ENCODE results near the gene TSPAN9. TPM values are rescaled to one million over a fixed set of nuclear protein-coding genes. Genes with fewer than 3 reads are reported as not detected.
A peak's percentile ranks its signal among the peaks of the same experiment; 100 is the strongest.

Gene TSPAN9
- total RNA-seq, 1 donor: 13.0 TPM

DNA sequence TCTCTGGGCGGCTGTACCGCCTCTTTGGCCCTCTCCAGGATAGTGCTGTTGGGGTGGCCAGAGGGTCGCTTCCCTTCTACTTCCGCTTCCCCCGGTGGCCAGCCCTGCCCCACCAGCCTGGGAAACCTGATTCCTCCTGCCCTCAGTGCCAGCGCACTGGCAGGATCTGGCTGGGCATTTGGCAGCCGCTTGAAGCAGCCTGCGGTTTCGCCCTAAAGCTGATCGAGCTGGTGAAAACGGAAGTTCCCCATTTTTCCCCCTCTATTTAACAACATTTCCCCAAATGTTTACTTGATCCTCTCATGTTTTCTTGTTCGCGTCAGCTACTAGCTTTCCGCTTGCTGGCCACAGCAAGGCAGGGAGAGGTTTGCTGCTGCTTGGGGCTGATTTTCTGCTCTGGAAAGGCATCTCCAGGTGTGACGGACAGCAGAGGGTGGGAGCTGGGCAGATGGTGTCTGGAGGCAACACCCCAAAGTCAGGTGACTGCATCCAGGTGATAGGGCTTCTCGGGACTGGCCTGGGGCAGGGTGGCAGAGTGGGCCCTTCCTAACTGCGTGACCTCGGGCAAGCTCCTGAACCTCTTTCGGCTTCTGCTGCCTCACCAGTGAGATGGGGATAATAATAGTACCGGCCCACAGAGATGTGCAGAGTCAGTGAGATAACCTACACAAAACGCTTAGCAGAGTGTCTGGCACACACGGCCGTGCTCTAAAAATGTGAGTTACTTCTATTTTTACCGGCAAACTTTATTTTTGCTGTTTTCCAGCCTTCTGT lies 53.1 kb downstream of the TSPAN9 start:
- Histone ChIP-seq H3K36me3 (ENCODE audit: insufficient read depth, low read length) (no peaks in the 10 kb centered on the region), H2AFZ (ENCODE audit: low read length) (no peak overlapping the region), H3K9me3 (ENCODE audit: low read depth, low read length) (peaks cover 2% of the 10 kb centered on the region), H3K4me3 (ENCODE audit: insufficient read depth, low read length) (no peak overlapping the region), H3K4me1 (ENCODE audit: insufficient read depth, low read length) (peaks cover 13% of the 10 kb centered on the region), H3K27ac (ENCODE audit: low read depth, low read length) (no peak overlapping the region), H3K4me2 (ENCODE audit: insufficient read depth, low read length) (no peak overlapping the region), H3K79me2 (ENCODE audit: insufficient read depth, low read length) (no peaks in the 10 kb centered on the region), H4K20me1 (ENCODE audit: insufficient read depth, low read length) (peaks cover 4% of the 10 kb centered on the region), H3K27me3 (ENCODE audit: insufficient read depth, low read length) (no peaks in the 10 kb centered on the region)
- TF ChIP-seq CTCF (IDR thresholded peaks at IDR 0.05; ENCODE audit: extremely low read depth, low read depth, low read length): no peak
- DNase-seq (ENCODE audit: insufficient read length, low spot score, missing footprints): peak; percentile 14

GRCh38 chr12:3131129-3131528 lies 54.0 kb downstream of the TSPAN9 start:
- H3K9me3 ChIP-seq (ENCODE audit: low read depth, low read length): no peaks in the 10 kb centered on the region
- peaks cover 13% of the 10 kb centered on the region for H3K4me1 ChIP-seq (ENCODE audit: insufficient read depth, low read length)
- no peak overlapping the region for H3K4me2 ChIP-seq (ENCODE audit: insufficient read depth, low read length)
- no peaks in the 10 kb centered on the region for H3K36me3 ChIP-seq (ENCODE audit: insufficient read depth, low read length)
- TF ChIP-seq CTCF (IDR thresholded peaks at IDR 0.05; ENCODE audit: extremely low read depth, low read depth, low read length): no peak
- no peaks in the 10 kb centered on the region for H3K27me3 ChIP-seq (ENCODE audit: insufficient read depth, low read length)
- peaks cover 9% of the 10 kb centered on the region for H4K20me1 ChIP-seq (ENCODE audit: insufficient read depth, low read length)
- H3K27ac ChIP-seq (ENCODE audit: low read depth, low read length): no peak overlapping the region
- H2AFZ ChIP-seq (ENCODE audit: low read length): no peak overlapping the region
- H3K4me3 ChIP-seq (ENCODE audit: insufficient read depth, low read length): no peak overlapping the region
- no peak for DNase-seq (ENCODE audit: insufficient read length, low spot score, missing footprints)
- H3K79me2 ChIP-seq (ENCODE audit: insufficient read depth, low read length): no peaks in the 10 kb centered on the region

- no peaks in the 10 kb centered on the region for H3K36me3 ChIP-seq (ENCODE audit: insufficient read depth, low read length)
- TF ChIP-seq CTCF (IDR thresholded peaks at IDR 0.05; ENCODE audit: extremely low read depth, low read depth, low read length): no peak
- DNase-seq (ENCODE audit: insufficient read length, low spot score, missing footprints): peak; percentile 91
- no peak overlapping the region for H3K27ac ChIP-seq (ENCODE audit: low read depth, low read length)
- H3K9me3 ChIP-seq (ENCODE audit: low read depth, low read length): no peaks in the 10 kb centered on the region
- no peaks in the 10 kb centered on the region for H3K27me3 ChIP-seq (ENCODE audit: insufficient read depth, low read length)
- H3K79me2 ChIP-seq (ENCODE audit: insufficient read depth, low read length): no peaks in the 10 kb centered on the region
- peaks cover 19% of the 10 kb centered on the region for H3K4me1 ChIP-seq (ENCODE audit: insufficient read depth, low read length)
- no peak overlapping the region for H3K4me3 ChIP-seq (ENCODE audit: insufficient read depth, low read length)
- H4K20me1 ChIP-seq (ENCODE audit: insufficient read depth, low read length): peaks cover 9% of the 10 kb centered on the region
- peak overlapping the region; percentile 12 for H3K4me2 ChIP-seq (ENCODE audit: insufficient read depth, low read length)
- no peak overlapping the region for H2AFZ ChIP-seq (ENCODE audit: low read length)
Measured at GRCh38 chr12:3132636-3133404, 55.6 kb downstream of the TSPAN9 start.

- Histone ChIP-seq H3K27ac (ENCODE audit: low read depth, low read length) (no peak overlapping the region), H4K20me1 (ENCODE audit: insufficient read depth, low read length) (peaks cover 9% of the 10 kb centered on the region), H3K36me3 (ENCODE audit: insufficient read depth, low read length) (no peaks in the 10 kb centered on the region), H3K27me3 (ENCODE audit: insufficient read depth, low read length) (no peaks in the 10 kb centered on the region), H2AFZ (ENCODE audit: low read length) (no peak overlapping the region), H3K4me3 (ENCODE audit: insufficient read depth, low read length) (no peak overlapping the region), H3K4me2 (ENCODE audit: insufficient read depth, low read length) (no peak overlapping the region), H3K4me1 (ENCODE audit: insufficient read depth, low read length) (peaks cover 19% of the 10 kb centered on the region), H3K9me3 (ENCODE audit: low read depth, low read length) (no peaks in the 10 kb centered on the region), H3K79me2 (ENCODE audit: insufficient read depth, low read length) (no peaks in the 10 kb centered on the region)
- peak; percentile 71 for DNase-seq (ENCODE audit: insufficient read length, low spot score, missing footprints)
- TF ChIP-seq CTCF (IDR thresholded peaks at IDR 0.05; ENCODE audit: extremely low read depth, low read depth, low read length): no peak
Measured at GRCh38 chr12:3133405-3133783, 56.2 kb downstream of the TSPAN9 start.

Measured in osteoblast (primary cell).